GM21447 (cell line): ENCODE results near the gene ZFYVE28.
A peak's percentile ranks its signal among the peaks of the same experiment; 100 is the strongest.

Source experiments
- ATAC-seq: cut with Tn5 transposase; IDR thresholded peaks from one replicate; pipeline ENCODE4 v1.9.1; 2021; ENCODE audit not compliant: unreplicated experiment

Gene ZFYVE28

DNA sequence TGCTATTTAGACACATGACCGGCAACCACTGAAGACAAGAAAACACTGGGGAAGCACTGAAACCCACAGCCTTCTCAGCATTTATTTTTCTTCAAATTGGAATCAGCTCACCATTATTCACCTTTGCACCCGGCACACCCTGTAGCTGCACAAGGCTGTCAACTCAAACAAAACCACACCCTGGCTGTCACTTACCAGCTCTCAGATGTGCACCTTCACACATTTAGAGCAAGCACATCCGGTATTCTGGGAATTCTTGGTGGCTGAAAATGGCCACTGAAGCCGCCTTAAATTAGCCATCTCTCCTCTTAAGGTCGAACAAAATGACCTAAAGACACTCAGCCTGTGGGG lies 5.9 kb downstream of the ZFYVE28 start:
- peak; percentile 47 for ATAC-seq

DNA sequence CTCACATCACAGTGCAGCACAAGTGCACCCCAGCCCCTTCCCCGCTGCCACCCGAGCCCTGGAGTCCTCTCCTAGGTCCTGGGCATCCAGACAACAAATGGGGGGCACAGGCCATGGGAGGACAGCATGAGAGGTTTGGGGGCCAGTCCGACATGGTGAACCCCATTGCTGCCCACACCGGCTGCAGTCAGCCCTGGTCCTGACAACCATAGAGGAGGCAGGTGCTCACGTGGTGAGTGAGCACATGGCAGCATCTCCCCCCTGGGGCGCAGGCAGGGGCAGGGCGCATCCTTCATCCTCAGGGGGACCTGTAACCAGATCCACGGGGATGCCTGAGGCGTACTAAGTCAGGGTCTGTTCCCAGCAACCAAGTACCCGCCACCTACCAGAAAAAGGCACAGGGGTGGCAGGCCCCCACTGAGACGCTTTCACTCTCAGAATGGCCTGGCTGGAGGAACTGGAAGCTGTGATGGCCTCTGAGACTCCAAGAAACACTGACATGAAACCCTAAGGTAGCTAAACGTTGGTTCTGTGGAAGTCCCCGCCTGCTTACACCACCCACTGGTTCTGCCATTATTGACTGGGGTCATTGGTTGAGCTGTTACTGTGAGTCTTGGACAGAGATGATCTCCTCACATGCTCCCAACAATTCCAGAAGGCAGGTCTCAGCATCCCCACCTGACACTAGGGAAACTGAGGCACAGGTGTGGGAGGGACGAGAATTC lies 6.5 kb downstream of the ZFYVE28 start:
- no peak for ATAC-seq

GRCh38 chr4:2409381-2409783 lies 9.1 kb downstream of the ZFYVE28 start:
- ATAC-seq: no peak

DNA sequence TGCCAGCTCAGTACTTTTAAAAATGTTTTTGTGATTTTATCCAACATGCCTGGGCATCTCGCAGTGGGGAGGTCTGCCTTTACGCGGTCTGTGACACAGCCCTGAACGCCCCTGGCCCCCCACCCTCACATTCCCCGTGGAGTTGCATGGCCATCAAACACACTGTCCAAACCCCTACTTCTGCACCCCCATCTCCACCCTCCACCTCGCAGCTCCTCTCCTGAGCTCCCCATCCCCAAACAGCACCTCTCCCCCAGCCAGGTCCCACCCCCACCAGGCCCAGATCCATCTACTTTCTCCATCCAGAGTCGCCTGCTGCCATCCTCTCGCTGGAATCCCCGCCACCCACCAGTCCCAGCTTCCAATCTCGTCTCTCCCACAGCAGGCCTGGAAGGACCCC lies 9.5 kb downstream of the ZFYVE28 start:
- ATAC-seq: no peak

DNA sequence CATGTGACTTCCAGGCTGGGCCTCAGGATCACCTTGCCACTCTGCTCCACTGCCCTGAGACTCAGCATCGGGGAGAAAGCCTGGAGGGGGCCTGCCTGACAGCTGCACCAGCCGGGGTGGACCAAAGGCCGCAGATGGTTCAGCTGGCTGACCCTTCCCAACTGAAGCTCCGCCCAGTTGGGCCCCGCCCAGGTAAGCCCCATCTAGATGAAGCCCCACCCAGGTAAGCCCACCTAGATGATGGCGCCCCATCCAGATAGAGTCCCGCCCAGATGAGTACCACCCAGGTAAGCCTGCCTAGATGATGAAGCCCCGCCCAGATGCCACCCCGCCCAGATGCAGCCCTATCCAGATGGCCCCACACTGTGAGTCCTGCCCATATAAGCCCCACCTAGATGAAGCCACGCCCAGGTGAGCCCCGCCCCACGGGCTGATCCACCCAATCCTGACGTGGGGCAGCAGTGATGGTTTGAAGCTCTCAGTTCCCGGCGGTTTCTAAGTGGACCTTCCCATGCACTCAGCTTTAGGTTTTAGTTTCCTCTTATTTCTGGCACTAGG lies 10.0 kb downstream of the ZFYVE28 start:
- no peak for ATAC-seq

DNA sequence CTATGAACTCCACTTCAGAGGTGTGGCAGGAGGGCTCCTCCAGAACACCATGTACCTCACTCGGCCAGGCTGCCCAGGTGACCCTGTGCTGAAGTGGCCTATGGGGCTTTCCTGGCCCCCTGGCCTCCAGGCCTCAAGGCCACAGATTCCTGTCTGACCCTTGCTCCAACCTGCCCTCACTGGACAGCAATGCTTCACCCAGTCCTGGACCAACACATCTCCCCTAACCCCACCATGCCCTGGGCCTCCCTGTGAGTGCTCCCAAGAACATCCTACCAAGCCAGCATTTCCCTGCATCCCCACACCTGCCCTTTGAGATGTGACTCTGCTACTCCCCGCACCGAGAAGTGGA lies 10.5 kb downstream of the ZFYVE28 start:
- ATAC-seq: no peak

GRCh38 chr4:2406920-2407319 lies 11.5 kb downstream of the ZFYVE28 start:
- no peak for ATAC-seq

DNA sequence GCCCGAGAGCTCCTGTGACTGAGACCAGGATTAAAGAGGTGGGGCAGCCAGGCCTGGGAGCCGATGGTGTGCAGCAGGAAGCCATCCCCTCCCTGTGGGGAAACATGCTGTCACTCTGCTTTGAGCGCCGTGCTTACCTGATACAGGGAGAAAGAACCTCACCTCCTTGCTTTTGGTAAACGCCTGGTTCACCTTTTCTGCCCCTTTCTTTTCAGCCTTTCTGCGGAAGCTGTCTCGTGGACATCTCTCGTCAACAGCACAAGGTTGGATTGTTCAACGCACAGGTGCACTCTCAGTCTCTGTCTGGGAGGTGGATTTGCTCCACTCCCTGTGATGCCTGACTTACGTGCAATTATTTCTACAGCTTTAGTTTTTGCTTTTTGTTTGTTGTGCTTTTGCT lies 12.0 kb downstream of the ZFYVE28 start:
- no peak for ATAC-seq

GRCh38 chr4:2402941-2403340 lies 15.5 kb downstream of the ZFYVE28 start:
- ATAC-seq: no peak

GRCh38 chr4:2402048-2402842 lies 16.2 kb downstream of the ZFYVE28 start:
- no peak for ATAC-seq

- no peak for ATAC-seq
These were observed 16.8 kb downstream of the ZFYVE28 start for GRCh38 chr4:2401610-2401983.

DNA sequence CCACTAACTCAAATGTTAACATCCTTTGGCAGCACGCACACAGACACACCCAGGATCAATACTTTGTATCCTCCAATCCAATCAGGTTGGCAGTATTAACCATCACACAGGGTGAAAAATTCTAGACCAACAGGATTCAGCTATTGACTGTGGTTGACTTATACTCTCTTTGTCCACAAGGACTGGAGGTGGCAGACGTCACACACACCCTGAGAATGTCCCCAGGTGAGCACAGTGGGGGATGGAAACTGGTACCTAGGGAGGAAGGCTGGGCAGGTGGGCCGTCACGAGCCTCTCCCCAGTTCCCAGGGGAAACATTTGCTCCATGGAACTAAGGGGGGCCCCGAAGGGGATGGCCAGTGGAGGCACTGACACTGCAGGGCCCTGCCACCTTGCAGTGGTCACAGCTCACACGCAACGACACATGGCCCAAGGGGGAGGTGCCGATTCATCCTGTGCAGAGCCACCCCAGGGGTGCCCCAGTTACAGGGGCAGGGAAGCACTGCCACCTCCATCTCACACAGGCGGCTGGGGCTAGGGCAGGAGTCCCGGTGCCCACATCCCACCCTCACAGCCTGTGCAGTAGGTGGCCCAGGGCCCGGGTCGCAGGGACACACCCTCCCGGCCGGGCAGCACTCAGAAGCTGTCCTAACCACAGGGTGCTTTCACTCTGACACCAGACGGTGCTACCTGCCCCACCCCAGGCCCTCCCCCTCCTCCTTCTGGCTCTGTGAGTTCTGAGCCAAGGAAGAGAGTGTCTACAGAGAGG lies 17.4 kb downstream of the ZFYVE28 start:
- ATAC-seq: no peak

- no peak for ATAC-seq
These were observed 18.7 kb downstream of the ZFYVE28 start for GRCh38 chr4:2399631-2400190.

DNA sequence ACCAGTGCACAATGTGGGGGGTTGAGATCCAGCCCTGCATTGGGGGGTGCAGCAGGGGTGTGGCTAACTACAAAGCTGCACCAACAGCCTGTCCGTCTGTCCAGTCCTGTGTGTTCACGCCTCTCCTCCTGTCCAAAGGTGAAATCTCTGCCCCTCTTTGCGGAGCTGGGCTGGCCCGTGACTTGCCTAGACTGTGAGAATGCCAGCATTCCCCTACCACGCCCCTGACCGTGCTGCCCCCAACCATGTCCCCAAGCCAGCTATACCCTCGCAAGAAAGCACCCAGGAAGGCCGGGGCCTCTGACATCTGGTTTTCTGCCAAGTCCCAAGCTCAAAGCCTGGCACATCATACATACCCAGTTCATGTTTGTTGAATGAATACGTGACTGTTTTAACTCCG lies 19.2 kb downstream of the ZFYVE28 start:
- ATAC-seq: no peak

DNA sequence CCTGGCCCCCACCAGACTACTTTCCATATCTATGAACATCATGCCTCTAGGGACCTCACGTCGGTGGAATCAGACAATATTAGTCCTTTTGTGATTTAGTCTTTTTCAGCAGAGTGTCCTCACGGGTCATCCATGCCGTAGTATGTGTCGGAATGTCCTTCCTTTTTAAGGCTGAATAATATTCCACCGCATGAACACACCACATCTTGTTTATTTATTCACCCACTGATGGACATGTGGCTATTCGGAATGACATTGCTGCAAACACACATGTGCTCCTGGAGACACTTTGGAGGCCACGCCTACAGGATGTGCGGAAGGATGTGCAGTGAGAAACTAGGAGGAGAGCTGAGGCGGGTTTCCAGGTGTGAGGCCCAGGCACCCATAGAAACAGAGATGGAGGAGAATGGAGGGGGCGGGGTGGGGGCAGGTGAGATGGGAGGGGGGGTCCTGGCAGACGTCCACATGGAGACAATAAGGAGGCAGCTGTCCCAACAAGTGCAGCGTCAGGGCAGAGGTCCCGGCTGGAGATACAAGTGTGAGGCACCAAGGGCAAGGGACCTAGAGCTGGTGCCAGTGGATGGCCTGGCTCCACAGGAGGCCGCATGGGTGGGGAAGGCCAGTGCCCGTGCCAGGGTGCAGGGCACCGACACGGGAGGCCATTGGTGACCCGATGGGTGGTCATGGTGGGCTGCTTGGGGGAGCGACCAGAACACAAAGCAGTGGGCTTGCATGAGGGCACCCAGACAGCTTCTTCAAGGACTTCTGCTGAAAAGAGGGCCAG lies 20.7 kb downstream of the ZFYVE28 start:
- ATAC-seq: no peak

DNA sequence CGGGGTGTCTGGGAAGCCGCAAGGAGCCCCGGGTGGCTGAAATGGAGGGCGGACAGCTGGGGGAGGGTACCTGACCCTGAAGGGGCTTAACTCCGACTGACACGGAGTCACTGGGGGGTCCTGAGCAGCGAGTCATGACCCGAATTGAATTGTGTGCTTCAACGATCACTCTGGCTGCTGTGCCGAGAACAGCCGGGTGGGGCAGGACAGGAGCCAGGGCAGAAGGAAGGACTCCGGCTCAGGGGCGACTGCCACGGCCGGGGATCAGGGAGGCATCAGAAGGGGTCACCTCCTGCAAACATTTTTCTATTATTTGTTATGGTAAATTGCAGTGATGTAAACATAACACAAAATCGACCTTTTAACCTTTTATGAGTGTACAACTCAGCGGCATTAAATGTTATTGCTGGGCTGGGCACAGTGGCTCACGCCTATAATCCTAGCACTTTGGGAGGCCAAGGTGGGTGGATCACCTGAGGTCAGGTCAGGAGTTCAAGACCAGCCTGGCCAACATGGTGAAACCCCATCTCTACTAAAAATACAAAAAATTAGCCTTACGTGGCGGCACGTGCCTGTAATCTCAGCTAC lies 21.6 kb downstream of the ZFYVE28 start:
- no peak for ATAC-seq

DNA sequence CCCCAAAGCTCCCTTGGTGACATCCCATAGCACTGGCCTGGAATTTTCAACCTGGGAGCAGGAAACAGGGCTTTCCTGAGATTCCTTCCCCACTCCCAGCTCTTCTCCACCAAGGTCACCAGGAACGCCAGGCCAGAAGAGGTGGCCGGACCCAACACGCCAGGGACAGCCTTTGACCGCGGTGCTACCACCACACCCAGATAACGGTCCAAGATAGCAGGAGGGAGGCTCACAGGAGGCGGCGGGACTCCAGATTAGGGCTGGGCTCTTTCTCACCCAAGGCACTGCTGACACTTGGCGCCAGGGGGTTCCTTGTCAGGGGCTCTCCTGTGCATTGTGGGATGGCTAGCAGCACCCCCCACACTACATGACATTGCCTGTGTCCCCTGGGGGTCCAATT lies 22.9 kb downstream of the ZFYVE28 start:
- no peak for ATAC-seq

GRCh38 chr4:2395038-2395437 lies 23.4 kb downstream of the ZFYVE28 start:
- ATAC-seq: no peak

DNA sequence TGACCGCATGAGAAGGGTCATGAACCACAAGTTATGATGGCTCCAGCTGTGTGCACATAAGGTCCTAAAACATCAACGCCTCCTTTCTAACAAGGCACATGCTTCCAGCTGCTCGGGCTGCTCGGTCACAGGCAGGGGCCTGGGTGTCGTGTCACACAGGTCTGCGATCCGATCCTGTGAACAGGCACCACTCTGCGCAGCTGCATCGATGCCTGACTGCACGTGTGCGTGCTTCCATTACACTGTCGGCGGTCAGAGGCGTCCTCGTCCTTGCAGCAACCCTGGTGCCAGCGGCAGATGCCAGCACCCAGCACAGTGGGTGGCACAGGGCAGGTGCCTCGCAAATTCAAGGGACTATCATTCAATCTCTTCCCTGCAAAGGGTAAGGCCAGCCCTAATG lies 23.9 kb downstream of the ZFYVE28 start:
- no peak for ATAC-seq
